Endometrium (tissue), 2 donors: ENCODE data around the gene ABI1.
"Not testable (repeated sequence)": the region's sequence is repeated elsewhere in the genome, so short reads cannot be mapped to it uniquely, and the experiment has no call there.

ENCODE experiments used
- FAIRE-seq: peaks from 2 replicates; lab custom pipeline; 2012; peaks lifted over from hg19 to GRCh38; lab: Jason Lieb, UNC
- donor health status: control.
- donor health status: control.

ABI1 gene

GRCh38 chr10:26804418-26805393, 56.1 kb downstream of the ABI1 start:
- FAIRE-seq = no peak

GRCh38 chr10:26803849-26804248, 56.9 kb downstream of the ABI1 start:
- no peak for FAIRE-seq

DNA sequence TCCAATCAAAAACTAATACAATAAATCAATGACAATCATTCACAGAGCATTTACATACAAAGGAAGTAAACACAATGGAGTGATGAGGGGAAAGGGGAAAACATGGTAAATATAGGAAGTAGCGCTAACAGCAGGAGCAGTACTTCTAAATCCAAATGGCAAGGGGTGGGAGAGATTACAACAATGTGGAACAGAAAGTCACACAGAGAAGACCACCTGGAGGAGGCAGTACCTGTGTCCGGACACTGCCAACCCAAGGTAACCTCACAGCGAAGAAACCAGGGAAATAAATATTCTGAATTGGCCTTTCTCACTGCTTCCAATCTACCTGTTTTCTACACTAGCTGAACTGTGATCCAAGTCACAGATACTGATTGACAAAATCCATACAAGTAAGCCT, 58.2 kb downstream of the ABI1 start:
- no peak for FAIRE-seq

- FAIRE-seq = no peak
Observed at GRCh38 chr10:26801831-26802230, 58.9 kb downstream of the ABI1 start.

- FAIRE-seq = no peak
Observed at GRCh38 chr10:26801274-26801673, 59.5 kb downstream of the ABI1 start.

- no peak for FAIRE-seq
Observed at GRCh38 chr10:26800468-26800867, 60.3 kb downstream of the ABI1 start.

DNA sequence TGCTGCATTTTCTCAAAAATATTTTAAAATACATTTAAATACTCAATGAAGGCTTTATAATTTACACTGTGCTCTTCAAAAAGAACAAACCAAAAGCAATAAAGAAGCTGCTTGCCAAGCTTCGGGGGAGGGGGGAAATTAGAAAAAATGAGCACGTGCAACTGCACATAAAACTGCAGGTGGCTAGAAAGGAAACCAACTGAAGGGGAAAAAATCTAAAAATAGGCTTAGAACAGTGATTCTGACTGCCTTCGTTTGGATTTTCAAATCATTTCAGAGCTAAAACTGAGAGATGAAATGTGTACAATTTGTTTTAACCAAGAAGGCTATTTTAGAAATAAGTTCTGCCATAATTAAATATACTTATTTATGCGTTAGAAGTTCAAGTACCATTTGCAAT, 61.4 kb downstream of the ABI1 start:
- FAIRE-seq = no peak

DNA sequence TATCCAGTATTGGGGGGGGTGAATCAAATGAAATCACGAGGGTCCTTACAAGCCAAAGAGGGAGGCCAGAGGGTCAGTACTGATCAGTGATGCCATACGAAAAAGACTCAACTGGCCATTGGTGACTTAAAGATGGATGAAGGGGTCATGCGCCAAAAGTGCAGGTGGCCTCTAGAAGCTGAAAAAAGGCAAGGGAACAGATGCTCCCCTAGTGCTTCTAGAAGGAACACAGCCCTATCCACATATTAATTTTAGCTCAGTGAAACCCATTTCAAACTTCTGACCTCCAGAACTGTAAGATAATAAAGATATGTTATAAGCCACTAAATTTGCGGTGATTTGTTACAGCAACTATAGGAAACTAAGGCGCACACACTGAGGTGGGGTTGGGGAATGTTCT, 62.5 kb downstream of the ABI1 start:
- no peak for FAIRE-seq

DNA sequence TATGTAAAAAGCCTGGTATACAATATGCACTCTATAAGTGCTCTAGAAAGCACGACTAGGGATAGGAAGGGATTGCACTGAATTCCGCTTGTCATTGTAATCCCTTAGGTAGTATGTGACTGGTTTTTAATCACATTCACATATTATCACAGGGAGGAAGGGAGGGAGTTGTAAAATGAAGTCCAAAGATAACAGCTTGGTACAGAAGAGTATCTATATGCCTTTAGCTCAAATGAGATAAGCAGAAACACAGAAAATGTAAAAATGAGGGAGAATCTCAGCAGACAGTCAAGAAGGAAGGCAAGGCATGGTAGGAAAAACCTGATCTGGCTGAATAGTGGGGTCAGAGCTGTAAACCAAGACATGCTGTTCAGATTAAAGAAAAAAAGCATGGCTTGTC, 63.4 kb downstream of the ABI1 start:
- FAIRE-seq = no peak

DNA sequence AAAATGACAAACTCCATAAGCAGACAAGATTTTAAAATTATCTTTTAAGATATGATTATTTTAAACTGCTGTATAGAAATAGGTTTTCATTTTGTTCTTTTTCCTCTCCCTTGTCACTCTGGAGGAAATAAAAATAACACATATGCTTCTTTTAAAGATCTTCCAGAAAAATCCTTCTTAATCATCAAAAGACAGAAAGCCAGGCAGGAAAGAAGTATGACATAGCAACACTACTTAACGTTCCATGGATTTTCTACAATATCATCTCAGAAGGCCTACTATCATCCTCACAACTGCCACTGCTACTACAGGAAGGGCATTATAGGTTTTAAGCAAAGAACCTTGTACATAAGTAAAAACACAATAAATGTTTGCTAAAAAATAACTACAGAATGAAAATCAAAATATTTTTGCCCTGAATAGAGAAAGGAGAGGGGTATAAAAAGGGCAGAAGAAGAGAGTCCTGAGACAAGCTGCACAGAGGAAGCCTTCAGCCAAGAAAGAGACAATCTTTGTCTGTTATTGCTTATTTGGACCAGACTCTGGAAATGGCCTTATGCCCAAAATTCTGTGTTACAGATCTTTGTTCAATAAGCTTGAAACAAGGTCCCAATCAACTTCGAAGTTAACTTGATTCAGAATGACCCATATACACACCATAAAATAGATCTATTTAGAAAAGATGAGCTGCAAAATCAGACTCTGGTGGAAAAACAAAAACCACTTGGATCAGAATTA, 67.8 kb downstream of the ABI1 start:
- peak; percentile 12 for FAIRE-seq

DNA sequence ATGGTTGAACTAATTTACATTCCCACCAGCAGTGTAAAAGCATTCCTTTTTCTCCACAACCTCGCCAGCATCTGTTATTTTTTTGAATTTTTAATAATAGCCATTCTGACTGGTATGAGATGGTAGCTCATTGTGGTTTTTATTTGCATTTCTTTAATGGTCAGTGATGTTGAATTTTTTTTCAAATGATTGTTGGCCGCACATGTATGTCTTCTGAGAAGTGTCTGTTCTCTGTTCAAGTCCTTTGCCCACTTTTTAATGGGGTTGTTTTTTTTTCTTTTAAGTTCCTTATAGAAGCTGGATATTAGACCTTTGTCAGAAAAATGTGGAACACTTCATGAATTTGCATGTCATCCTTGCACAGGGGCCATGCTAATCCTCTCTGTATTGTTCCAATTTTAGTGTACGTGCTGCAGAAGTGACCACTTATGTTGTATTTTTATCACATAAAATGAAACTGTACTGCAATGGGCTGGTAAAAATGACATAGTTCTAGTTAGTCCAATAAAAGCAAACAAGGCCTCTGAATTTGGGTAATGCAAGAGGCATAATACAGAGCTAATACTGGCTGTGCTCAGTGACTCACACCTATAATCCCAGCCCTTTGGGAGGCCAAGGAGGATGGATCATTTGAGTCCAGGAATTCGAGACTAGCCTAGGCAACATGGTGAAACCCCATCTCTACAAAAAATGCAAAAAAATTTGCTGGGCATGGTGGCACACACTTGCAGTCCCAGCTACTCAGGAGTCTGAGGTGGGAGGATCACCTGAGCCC, 70.3 kb downstream of the ABI1 start:
- no peak for FAIRE-seq

- not testable (repeated sequence) for FAIRE-seq
Observed at GRCh38 chr10:26789779-26790178, 71.0 kb downstream of the ABI1 start.

- no peak for FAIRE-seq
Observed at GRCh38 chr10:26787362-26787761, 73.4 kb downstream of the ABI1 start.

GRCh38 chr10:26781797-26782196, 79.0 kb downstream of the ABI1 start:
- FAIRE-seq = no peak

- FAIRE-seq = no peak
Observed at GRCh38 chr10:26780793-26781601, 79.8 kb downstream of the ABI1 start.

GRCh38 chr10:26780106-26780792, 80.5 kb downstream of the ABI1 start:
- FAIRE-seq = no peak

GRCh38 chr10:26779176-26779860, 81.4 kb downstream of the ABI1 start:
- no peak for FAIRE-seq

GRCh38 chr10:26777686-26778085, 83.1 kb downstream of the ABI1 start:
- FAIRE-seq = no peak

- no peak for FAIRE-seq
Observed at GRCh38 chr10:26776258-26776657, 84.5 kb downstream of the ABI1 start.

DNA sequence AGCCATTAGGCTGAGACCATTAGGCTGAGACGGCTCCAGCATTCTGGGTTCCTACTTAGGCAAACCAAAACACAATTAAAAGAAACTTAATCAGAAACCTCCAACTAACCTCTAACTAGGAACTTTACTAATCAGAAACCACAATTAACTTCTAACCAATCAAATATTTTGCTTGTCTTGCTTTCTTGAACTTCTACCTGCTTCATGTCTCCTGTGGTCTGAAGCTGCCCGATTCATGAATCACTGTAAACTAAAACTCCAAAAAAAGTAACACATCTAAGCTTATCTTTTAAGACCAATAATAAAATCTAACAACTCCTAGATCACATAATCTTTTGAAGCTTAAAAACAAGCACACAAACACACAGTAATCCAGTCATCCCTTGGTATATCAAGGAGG, 87.1 kb downstream of the ABI1 start:
- no peak for FAIRE-seq
